GM18505 (cell line): ENCODE data around the gene CLPTM1L.

ENCODE experiments used
- ATAC-seq: cut with Tn5 transposase; IDR thresholded peaks from one replicate; pipeline ENCODE4 v1.9.1; 2021; ENCODE audit not compliant: unreplicated experiment
- POLR2A ChIP-seq: IDR thresholded peaks from 4 replicates; pipeline ENCODE4 v1.6.1; 2011; ENCODE audit warnings: borderline replicate concordance; ENCODE audit not compliant: insufficient read depth, insufficient read length; ENCODE audit errors: extremely low read depth

CLPTM1L gene

DNA sequence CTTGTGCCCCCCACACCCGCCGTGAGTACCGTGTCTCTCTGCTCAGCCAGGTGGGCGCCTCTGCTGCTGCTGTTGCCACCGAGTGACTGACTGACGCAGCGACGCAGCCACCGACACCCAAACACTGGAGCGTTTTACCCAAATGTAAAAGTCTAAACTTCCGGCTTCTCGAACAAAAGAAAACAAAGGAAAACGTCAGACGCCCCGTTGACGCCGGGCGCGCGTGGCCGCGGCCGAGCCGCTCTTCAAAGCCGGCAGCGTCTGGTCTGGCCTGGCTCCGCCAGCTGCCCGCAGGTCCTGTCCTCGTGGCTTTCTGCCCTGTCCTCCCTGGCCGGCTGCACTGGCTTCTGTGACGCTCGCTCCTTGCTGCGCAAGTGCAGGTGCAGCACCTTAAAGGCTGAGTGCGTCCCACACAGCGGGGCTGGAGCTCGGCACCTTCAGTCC lies 41.4 kb upstream of the CLPTM1L start:
- TF ChIP-seq POLR2A = peak; percentile 62
- peak; percentile 44 for ATAC-seq

DNA sequence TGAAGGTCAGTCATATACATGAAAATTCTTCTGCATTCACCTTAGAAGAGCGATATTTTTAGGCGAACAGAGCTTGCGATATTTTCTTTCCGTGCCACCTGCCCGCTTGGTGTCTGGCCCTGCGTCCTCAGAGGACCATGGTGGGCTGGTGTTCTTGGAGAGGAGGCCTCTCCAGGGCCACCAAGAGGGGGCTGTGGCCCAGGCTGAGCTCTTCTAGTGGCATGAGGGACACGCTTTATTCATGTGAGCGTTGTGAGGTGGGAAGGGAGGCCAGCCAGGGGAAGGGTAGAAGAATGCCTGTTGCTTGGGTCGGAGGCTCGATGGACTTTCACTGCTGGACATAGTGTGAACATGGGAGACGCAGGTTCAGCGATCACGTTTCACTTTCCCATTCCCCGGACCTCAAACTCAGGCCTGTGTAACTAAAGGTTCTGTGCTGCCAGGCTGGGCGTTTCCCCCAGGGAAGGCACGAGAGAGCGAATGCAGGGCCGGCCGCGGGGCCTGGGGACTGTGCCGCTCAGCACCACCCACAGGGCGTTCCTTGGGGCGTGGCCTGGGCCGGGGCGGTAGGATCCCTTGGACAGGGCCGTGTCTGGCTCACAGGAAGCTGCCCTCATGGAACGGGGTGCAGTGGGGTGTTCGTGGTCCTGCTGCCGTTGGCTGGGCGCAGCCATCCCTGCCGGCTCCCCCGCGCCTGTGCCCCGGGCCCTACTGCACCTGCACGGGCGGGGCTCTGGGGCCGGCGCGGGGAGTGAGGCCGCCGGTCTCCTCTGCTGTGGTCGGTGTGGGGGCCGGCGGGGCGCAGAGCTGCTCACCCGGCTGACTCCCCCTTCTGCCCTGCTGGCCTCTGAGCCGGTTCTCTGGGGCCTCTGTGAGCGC lies 40.7 kb upstream of the CLPTM1L start:
- peak; percentile 45 for TF ChIP-seq POLR2A
- peak; percentile 93 for ATAC-seq

- no peak for ATAC-seq
- no peak for TF ChIP-seq POLR2A
Observed at GRCh38 chr5:1384521-1384920, 39.6 kb upstream of the CLPTM1L start.

GRCh38 chr5:1383886-1384401 lies 39.0 kb upstream of the CLPTM1L start:
- ATAC-seq = no peak
- TF ChIP-seq POLR2A = no peak

- ATAC-seq = no peak
- TF ChIP-seq POLR2A = no peak
Observed at GRCh38 chr5:1383344-1383743, 38.4 kb upstream of the CLPTM1L start.

DNA sequence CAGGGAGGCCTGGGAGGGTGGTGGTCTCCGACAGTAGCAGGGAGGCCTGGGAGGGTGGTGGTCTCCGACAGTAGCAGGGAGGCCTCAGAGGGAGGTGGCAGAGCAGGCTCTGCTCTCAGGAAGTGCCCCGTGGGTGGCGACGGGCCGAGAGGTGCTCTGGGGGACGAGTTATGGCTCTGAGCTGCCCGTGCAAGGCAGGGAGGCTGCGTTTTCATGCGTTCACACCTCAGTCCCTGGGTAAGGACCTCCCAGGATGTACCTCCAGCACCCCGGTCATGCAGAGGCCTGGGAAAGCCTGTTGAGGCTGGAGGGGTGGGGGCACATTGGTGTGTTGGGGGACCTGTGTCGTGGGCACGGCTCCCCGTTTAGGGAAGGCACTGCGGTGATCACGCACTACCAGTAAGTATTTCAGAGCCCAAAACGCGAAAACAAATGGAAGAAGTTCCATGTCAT lies 37.4 kb upstream of the CLPTM1L start:
- TF ChIP-seq POLR2A = no peak
- ATAC-seq = no peak

- no peak for TF ChIP-seq POLR2A
- no peak for ATAC-seq
Observed at GRCh38 chr5:1381370-1382247, 36.7 kb upstream of the CLPTM1L start.

- no peak for TF ChIP-seq POLR2A
- ATAC-seq = no peak
Observed at GRCh38 chr5:1380910-1381309, 36.0 kb upstream of the CLPTM1L start.

DNA sequence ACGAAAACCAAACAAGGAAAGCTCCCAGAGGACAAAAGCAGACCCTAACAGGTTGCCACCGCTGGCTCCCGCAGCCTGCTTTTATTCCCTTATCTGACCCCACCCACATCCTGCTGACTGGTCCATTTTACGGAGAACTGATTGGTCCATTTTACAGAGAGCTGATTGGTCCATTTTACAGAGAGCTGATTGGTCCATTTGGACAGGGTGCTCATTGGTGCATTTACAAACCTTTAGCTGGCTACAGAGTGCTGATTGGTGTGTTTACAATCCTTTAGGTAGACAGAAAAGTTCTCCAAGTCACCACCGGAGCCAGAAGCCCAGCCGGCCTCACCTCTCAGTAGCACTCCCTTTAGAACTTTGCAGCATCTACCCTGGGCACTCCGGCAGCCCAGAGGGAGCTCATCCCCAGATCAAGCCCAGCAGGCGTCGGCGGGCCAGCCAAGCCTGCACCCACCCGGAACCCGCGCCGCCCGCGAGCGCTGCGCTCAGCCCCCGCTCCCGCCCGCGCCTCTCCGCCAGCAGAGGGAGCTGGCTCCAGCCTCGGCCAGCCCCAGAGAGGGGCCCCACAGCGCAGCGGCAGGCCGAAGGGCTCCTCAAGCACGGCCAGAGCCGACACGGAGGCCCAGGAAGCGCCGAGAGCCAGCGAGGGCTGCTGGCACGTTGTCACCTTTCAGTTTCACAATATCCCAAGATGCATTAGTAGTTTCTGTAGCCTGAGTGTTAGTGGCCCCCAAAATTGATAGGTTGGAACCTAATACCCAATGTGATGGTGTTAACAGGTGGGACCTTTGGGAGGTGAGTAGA lies 35.3 kb upstream of the CLPTM1L start:
- peak; percentile 65 for ATAC-seq
- no peak for TF ChIP-seq POLR2A

GRCh38 chr5:1378866-1379659 lies 34.2 kb upstream of the CLPTM1L start:
- TF ChIP-seq POLR2A = no peak
- ATAC-seq = no peak

DNA sequence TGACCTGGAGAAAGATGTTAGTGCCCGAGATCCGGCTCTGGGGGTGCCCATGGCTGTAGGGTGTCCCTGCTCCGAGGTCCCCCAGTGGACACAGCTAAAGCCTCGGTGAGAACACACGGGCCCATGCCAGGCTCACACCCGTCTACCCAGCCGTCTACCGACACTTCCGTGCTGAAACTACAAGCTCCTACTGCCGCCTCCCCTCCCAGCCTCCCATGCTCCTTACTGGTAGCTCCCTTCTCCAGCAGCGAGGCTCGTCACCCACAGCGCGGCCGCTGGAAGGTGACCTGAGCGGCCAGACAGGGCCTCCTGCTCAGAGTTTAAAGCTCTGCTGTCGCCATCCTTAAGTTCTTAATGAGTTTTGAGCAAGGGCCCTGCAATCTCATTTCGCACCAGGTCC lies 33.2 kb upstream of the CLPTM1L start:
- ATAC-seq = no peak
- TF ChIP-seq POLR2A = no peak

DNA sequence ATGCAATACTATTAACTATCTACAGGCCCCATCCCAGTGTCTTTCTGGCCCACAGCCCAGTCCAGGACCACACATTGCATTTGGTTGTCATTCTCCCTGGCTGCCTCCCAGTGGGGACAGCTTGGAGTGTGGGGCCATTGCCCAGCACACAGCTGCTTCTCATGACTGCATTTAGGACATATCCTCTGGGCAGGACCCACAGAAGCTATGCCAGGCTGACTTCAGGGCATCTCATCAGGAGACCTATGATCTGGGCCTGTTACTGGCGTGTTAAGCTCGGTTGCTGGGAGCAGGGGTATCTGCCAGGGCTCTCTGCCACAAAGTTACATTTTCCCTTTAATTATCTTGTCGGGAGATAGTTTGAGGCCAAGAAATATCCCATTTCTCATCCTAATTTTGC lies 32.1 kb upstream of the CLPTM1L start:
- no peak for ATAC-seq
- TF ChIP-seq POLR2A = no peak
